SK-N-SH treated with all-trans-retinoic acid at 6 μM for 48 hours (cell line): ENCODE data around the gene CDX2.

ENCODE experiments used
- ATAC-seq: fragments of 200-7000 bp; cut with Tn5 transposase; 3 replicates; pipeline ENCODE4 v1.9.1; 2020; ENCODE audit warnings: mild to moderate bottlenecking, moderate library complexity
- ARNTL ChIP-seq: fragments of 450-650 bp; formaldehyde crosslinking; IDR thresholded peaks from 2 replicates; pipeline ENCODE4 v1.5.0; 2020; ENCODE audit warnings: low read depth, mild to moderate bottlenecking, moderate library complexity, borderline replicate concordance
- BACH2 ChIP-seq: fragments of 250-450 bp; sonication (Bioruptor Pico); IDR thresholded peaks from 2 replicates; pipeline ENCODE4 v1.9.0; 2021; ENCODE audit warnings: mild to moderate bottlenecking, borderline replicate concordance
- CSDC2 ChIP-seq: fragments of 250-450 bp; sonication (Bioruptor Pico); IDR thresholded peaks from 2 replicates; pipeline ENCODE4 v1.5.0; 2020; ENCODE audit warnings: mild to moderate bottlenecking, moderate library complexity
- ESRRG ChIP-seq: fragments of 250-450 bp; sonication (Bioruptor Pico); IDR thresholded peaks from 2 replicates; pipeline ENCODE4 v1.6.1; 2021; ENCODE audit warnings: mild to moderate bottlenecking
- GLIS3 ChIP-seq: fragments of 250-450 bp; sonication (Bioruptor Pico); IDR thresholded peaks from 2 replicates; pipeline ENCODE4 v1.5.0; 2020; ENCODE audit warnings: mild to moderate bottlenecking, moderate library complexity
- ISL1 ChIP-seq: fragments of 250-450 bp; sonication (Bioruptor Pico); IDR thresholded peaks from 2 replicates; pipeline ENCODE4 v2.1.2; 2022; ENCODE audit warnings: mild to moderate bottlenecking, moderate library complexity
- OSR1 ChIP-seq: fragments of 250-450 bp; sonication (Bioruptor Pico); IDR thresholded peaks from 2 replicates; pipeline ENCODE4 v1.8.0; 2022; ENCODE audit warnings: moderate library complexity, mild to moderate bottlenecking, inconsistent platforms
- PPARA ChIP-seq: fragments of 250-450 bp; sonication (Bioruptor Pico); IDR thresholded peaks from 2 replicates; pipeline ENCODE4 v1.5.0; 2020; ENCODE audit warnings: mild to moderate bottlenecking, borderline replicate concordance
- SNAI2 ChIP-seq: fragments of 250-450 bp; sonication (Bioruptor Pico); IDR thresholded peaks from 2 replicates; pipeline ENCODE4 v1.5.0; 2020; ENCODE audit warnings: mild to moderate bottlenecking, moderate library complexity
- TCF4 ChIP-seq: fragments of 250-450 bp; sonication (Bioruptor Pico); IDR thresholded peaks from 2 replicates; pipeline ENCODE4 v1.8.0; 2021; ENCODE audit warnings: mild to moderate bottlenecking, moderate library complexity, borderline replicate concordance
- TOX ChIP-seq: fragments of 250-450 bp; sonication (Bioruptor Pico); IDR thresholded peaks from 2 replicates; pipeline ENCODE4 v1.8.0; 2021; ENCODE audit warnings: mild to moderate bottlenecking, moderate library complexity, borderline replicate concordance
- ZFP3 ChIP-seq: fragments of 250-450 bp; sonication (Bioruptor Pico); IDR thresholded peaks from 2 replicates; pipeline ENCODE4 v1.5.0; 2020; ENCODE audit warnings: mild to moderate bottlenecking, moderate library complexity
- ZFP30 ChIP-seq: fragments of 450-650 bp; formaldehyde crosslinking; IDR thresholded peaks from 2 replicates; pipeline ENCODE4 v1.5.0; 2022; ENCODE audit warnings: mild to moderate bottlenecking, moderate library complexity
- ZNF565 ChIP-seq: fragments of 450-650 bp; formaldehyde crosslinking; conservative IDR thresholded peaks from 2 replicates; pipeline ENCODE4 v1.5.0; 2020; ENCODE audit warnings: low read depth, mild to moderate bottlenecking, moderate library complexity
- ZNF70 ChIP-seq: fragments of 450-650 bp; formaldehyde crosslinking; IDR thresholded peaks from 2 replicates; pipeline ENCODE4 v1.5.0; 2020; ENCODE audit warnings: mild to moderate bottlenecking, moderate library complexity
- ZNF8 ChIP-seq: fragments of 450-650 bp; formaldehyde crosslinking; IDR thresholded peaks from 2 replicates; pipeline ENCODE4 v1.5.0; 2020; ENCODE audit warnings: mild to moderate bottlenecking, moderate library complexity
- TF ChIP-seq, protein P1 (sequence below): fragments of 250-450 bp; sonication (Bioruptor Pico); IDR thresholded peaks from 2 replicates; pipeline ENCODE4 v1.5.1; 2021; ENCODE audit warnings: mild to moderate bottlenecking, moderate library complexity
- TF ChIP-seq, protein P2 (sequence below): fragments of 250-450 bp; sonication (Bioruptor Pico); IDR thresholded peaks from 2 replicates; pipeline ENCODE4 v1.8.0; 2020; ENCODE audit warnings: mild to moderate bottlenecking, moderate library complexity, borderline replicate concordance
- TF ChIP-seq, protein P3 (sequence below): fragments of 250-450 bp; sonication (Bioruptor Pico); IDR thresholded peaks from 2 replicates; pipeline ENCODE4 v1.8.0; 2021; ENCODE audit warnings: low read depth, mild to moderate bottlenecking, moderate library complexity, borderline replicate concordance
- TF ChIP-seq, protein P4 (sequence below): fragments of 250-450 bp; sonication (Bioruptor Pico); IDR thresholded peaks from 2 replicates; pipeline ENCODE4 v1.5.0; 2020; ENCODE audit warnings: mild to moderate bottlenecking, moderate library complexity
- TF ChIP-seq, protein P5 (sequence below): fragments of 250-450 bp; sonication (Bioruptor Pico); IDR thresholded peaks from 2 replicates; pipeline ENCODE4 v1.5.1; 2020; ENCODE audit warnings: low read depth, mild to moderate bottlenecking, moderate library complexity

Gene CDX2

DNA sequence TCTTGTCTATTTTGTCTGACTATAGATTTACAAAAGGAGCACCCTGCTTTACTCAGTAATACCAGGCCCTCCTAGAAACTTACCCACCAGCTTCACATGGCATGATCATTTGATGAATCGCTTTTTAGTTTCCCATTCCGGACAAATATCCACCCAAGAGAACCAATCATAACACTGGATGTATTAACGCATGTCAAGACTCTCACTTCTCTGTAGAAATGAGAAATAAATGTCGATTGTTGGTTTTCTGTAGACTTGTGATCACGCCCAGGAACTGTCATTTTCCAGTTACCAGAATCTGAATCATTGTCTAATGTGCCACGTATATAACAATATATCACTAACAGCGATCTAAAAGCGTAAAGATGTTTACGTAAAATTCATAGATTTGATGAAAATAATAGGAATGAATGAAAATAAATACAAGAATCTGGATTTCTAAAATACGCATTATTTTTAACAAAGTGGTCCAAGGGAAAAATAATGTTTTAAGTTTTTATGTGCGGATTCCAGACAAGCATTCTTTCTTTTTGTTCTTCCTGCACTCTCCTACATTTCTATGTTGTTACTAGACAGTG is 14.0 kb downstream of the CDX2 start:
- ATAC-seq, result no peak
- no peak for TF ChIP-seq SNAI2 (CRISPR knock-in tag)
- no peak for TF ChIP-seq ISL1 (CRISPR knock-in tag)
- no peak for TF ChIP-seq BACH2 (CRISPR knock-in tag)
- TF ChIP-seq, protein P1, sequence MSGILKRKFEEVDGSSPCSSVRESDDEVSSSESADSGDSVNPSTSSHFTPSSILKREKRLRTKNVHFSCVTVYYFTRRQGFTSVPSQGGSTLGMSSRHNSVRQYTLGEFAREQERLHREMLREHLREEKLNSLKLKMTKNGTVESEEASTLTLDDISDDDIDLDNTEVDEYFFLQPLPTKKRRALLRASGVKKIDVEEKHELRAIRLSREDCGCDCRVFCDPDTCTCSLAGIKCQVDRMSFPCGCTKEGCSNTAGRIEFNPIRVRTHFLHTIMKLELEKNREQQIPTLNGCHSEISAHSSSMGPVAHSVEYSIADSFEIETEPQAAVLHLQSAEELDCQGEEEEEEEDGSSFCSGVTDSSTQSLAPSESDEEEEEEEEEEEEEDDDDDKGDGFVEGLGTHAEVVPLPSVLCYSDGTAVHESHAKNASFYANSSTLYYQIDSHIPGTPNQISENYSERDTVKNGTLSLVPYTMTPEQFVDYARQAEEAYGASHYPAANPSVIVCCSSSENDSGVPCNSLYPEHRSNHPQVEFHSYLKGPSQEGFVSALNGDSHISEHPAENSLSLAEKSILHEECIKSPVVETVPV (CRISPR knock-in tag), result no peak
- no peak for TF ChIP-seq ZFP30 (CRISPR knock-in tag)
- no peak for TF ChIP-seq TCF4
- no peak for TF ChIP-seq CSDC2 (CRISPR knock-in tag)
- no peak for TF ChIP-seq GLIS3 (CRISPR knock-in tag)
- no peak for TF ChIP-seq ZNF565
- TF ChIP-seq, protein P2, sequence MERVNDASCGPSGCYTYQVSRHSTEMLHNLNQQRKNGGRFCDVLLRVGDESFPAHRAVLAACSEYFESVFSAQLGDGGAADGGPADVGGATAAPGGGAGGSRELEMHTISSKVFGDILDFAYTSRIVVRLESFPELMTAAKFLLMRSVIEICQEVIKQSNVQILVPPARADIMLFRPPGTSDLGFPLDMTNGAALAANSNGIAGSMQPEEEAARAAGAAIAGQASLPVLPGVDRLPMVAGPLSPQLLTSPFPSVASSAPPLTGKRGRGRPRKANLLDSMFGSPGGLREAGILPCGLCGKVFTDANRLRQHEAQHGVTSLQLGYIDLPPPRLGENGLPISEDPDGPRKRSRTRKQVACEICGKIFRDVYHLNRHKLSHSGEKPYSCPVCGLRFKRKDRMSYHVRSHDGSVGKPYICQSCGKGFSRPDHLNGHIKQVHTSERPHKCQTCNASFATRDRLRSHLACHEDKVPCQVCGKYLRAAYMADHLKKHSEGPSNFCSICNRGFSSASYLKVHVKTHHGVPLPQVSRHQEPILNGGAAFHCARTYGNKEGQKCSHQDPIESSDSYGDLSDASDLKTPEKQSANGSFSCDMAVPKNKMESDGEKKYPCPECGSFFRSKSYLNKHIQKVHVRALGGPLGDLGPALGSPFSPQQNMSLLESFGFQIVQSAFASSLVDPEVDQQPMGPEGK (CRISPR knock-in tag), result no peak
- TF ChIP-seq OSR1 (CRISPR knock-in tag), result no peak
- no peak for TF ChIP-seq ZFP3 (CRISPR knock-in tag)
- no peak for TF ChIP-seq PPARA (CRISPR knock-in tag)
- TF ChIP-seq, protein P3, sequence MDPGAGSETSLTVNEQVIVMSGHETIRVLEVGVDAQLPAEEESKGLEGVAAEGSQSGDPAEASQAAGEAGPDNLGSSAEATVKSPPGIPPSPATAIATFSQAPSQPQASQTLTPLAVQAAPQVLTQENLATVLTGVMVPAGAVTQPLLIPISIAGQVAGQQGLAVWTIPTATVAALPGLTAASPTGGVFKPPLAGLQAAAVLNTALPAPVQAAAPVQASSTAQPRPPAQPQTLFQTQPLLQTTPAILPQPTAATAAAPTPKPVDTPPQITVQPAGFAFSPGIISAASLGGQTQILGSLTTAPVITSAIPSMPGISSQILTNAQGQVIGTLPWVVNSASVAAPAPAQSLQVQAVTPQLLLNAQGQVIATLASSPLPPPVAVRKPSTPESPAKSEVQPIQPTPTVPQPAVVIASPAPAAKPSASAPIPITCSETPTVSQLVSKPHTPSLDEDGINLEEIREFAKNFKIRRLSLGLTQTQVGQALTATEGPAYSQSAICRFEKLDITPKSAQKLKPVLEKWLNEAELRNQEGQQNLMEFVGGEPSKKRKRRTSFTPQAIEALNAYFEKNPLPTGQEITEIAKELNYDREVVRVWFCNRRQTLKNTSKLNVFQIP (CRISPR knock-in tag), result no peak

DNA sequence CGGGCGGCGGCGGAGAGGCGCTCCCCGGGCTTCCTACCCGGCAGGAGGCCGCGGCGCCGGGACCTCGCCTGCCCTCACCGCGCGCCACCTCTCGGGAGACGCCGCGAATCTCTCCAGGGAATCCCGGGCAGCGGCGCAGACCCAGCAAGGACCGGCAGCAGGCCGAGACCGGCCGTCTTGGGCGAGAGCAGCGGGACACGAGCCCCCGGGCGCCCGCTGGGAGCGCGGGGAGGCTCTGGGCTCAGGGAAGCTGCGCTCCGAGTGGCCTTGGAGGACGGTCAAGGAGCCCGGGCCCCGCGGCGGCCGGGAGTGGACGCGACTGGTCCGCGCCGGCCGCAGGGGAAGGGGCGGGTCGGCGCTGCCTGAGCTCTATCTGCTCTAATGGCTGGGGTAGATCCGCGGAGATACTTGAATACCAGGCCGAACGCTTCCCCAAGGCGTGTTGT is 14.7 kb downstream of the CDX2 start:
- peak; percentile 33 for ATAC-seq
- TF ChIP-seq ZNF565 (no peak), ESRRG (CRISPR knock-in tag) (no peak), ISL1 (CRISPR knock-in tag) (no peak), CSDC2 (CRISPR knock-in tag) (no peak), PPARA (CRISPR knock-in tag) (no peak), ARNTL (no peak), OSR1 (CRISPR knock-in tag) (no peak), ZNF8 (CRISPR knock-in tag) (no peak), ZNF70 (CRISPR knock-in tag) (no peak), TOX (no peak), TCF4 (no peak)
- TF ChIP-seq, protein P4, sequence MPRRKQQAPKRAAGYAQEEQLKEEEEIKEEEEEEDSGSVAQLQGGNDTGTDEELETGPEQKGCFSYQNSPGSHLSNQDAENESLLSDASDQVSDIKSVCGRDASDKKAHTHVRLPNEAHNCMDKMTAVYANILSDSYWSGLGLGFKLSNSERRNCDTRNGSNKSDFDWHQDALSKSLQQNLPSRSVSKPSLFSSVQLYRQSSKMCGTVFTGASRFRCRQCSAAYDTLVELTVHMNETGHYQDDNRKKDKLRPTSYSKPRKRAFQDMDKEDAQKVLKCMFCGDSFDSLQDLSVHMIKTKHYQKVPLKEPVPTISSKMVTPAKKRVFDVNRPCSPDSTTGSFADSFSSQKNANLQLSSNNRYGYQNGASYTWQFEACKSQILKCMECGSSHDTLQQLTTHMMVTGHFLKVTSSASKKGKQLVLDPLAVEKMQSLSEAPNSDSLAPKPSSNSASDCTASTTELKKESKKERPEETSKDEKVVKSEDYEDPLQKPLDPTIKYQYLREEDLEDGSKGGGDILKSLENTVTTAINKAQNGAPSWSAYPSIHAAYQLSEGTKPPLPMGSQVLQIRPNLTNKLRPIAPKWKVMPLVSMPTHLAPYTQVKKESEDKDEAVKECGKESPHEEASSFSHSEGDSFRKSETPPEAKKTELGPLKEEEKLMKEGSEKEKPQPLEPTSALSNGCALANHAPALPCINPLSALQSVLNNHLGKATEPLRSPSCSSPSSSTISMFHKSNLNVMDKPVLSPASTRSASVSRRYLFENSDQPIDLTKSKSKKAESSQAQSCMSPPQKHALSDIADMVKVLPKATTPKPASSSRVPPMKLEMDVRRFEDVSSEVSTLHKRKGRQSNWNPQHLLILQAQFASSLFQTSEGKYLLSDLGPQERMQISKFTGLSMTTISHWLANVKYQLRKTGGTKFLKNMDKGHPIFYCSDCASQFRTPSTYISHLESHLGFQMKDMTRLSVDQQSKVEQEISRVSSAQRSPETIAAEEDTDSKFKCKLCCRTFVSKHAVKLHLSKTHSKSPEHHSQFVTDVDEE, result no peak
- TF ChIP-seq, protein P2 (CRISPR knock-in tag), result no peak
- TF ChIP-seq, protein P1 (CRISPR knock-in tag), result no peak
- TF ChIP-seq, protein P5, sequence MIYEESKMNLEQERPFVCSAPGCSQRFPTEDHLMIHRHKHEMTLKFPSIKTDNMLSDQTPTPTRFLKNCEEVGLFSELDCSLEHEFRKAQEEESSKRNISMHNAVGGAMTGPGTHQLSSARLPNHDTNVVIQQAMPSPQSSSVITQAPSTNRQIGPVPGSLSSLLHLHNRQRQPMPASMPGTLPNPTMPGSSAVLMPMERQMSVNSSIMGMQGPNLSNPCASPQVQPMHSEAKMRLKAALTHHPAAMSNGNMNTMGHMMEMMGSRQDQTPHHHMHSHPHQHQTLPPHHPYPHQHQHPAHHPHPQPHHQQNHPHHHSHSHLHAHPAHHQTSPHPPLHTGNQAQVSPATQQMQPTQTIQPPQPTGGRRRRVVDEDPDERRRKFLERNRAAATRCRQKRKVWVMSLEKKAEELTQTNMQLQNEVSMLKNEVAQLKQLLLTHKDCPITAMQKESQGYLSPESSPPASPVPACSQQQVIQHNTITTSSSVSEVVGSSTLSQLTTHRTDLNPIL, result no peak
